IMR-90 (cell line): Measurements from ENCODE around the gene DUSP8. TPM values are rescaled to one million over a fixed set of nuclear protein-coding genes. Genes with fewer than 3 reads are reported as not detected.
"Not testable (repeated sequence)": the region's sequence is repeated elsewhere in the genome, so short reads cannot be mapped to it uniquely, and the experiment has no call there.

ENCODE experiments used
- ATAC-seq: fragments of 200-7000 bp; cut with Tn5 transposase; 2 replicates; pipeline ENCODE4 v1.9.1; 2020; ENCODE audit warnings: low read depth, mild to moderate bottlenecking, moderate library complexity
- BruUV-seq: library from RNA; stranded (reverse); fragments of 400-500 nt; replicated peaks from 2 replicates; lab custom pipeline; 2021; lab: Mats Ljungman, UMichigan
- CTCF ChIA-PET: fragments of 300-600 bp; formaldehyde crosslinking; extraction: SDS; loops from one replicate; lab custom pipeline; 2021; ENCODE audit warnings: antibody characterized with exemption; lab: Yijun Ruan, JAX
- POLR2A ChIA-PET: fragments of 300-600 bp; sonication (Branson Sonifier 250); formaldehyde crosslinking; loops from one replicate; lab custom pipeline; 2022; ENCODE audit warnings: antibody characterized with exemption; ENCODE audit not compliant: unreplicated experiment; lab: Charles Lee
- DNase-seq: peaks from one replicate; pipeline ENCODE4 v3.0.0; 2013
- H2AFZ ChIP-seq: replicated peaks from 2 replicates; pipeline ENCODE3; 2013; ENCODE audit warnings: low read length, mild to moderate bottlenecking; ENCODE audit not compliant: poor library complexity
- H2AK5ac ChIP-seq: 2 replicates; pipeline ENCODE4 v1.6.1; 2013; ENCODE audit warnings: low read depth, low read length, inconsistent platforms
- H2AK9ac ChIP-seq: replicated peaks from 2 replicates; pipeline ENCODE3; 2013; ENCODE audit warnings: mild to moderate bottlenecking, low read depth, low read length, moderate library complexity; ENCODE audit not compliant: poor library complexity
- H2BK120ac ChIP-seq: 2 replicates; pipeline ENCODE4 v1.6.1; 2013; ENCODE audit warnings: low read depth, low read length, inconsistent platforms
- H2BK15ac ChIP-seq: 3 replicates; pipeline ENCODE4 v1.6.1; 2013; ENCODE audit warnings: low read depth, low read length, inconsistent platforms
- H2BK20ac ChIP-seq: 2 replicates; pipeline ENCODE4 v1.6.1; 2013; ENCODE audit warnings: low read depth, mild to moderate bottlenecking, inconsistent platforms, low read length, moderate library complexity
- H2BK5ac ChIP-seq: 2 replicates; pipeline ENCODE4 v1.6.1; 2013; ENCODE audit warnings: mild to moderate bottlenecking, low read depth, low read length, inconsistent platforms; ENCODE audit not compliant: poor library complexity, severe bottlenecking
- H3K14ac ChIP-seq: replicated peaks from 2 replicates; pipeline ENCODE4 v1.6.1; 2013; ENCODE audit warnings: low read depth, low read length, inconsistent platforms
- H3K18ac ChIP-seq: 2 replicates; pipeline ENCODE4 v1.6.1; 2013; ENCODE audit warnings: low read depth, low read length, control low read depth
- H3K23ac ChIP-seq: 2 replicates; pipeline ENCODE4 v1.6.1; 2013; ENCODE audit warnings: low read depth, low read length, inconsistent platforms
- H3K27ac ChIP-seq: 2 replicates; pipeline ENCODE4 v1.5.1; 2013; ENCODE audit warnings: mild to moderate bottlenecking, control low read depth, low read length; ENCODE audit not compliant: insufficient read depth
- H3K27me3 ChIP-seq: 2 replicates; pipeline ENCODE4 v1.6.1; 2013; ENCODE audit warnings: low read length; ENCODE audit not compliant: control insufficient read depth, insufficient read depth
- H3K36me3 ChIP-seq: 2 replicates; pipeline ENCODE4 v1.6.1; 2013; ENCODE audit warnings: low read length, mixed read lengths; ENCODE audit not compliant: control insufficient read depth, insufficient read depth
- H3K4ac ChIP-seq: 2 replicates; pipeline ENCODE4 v1.6.1; 2013; ENCODE audit warnings: low read depth, low read length, inconsistent platforms
- H3K4me1 ChIP-seq: 2 replicates; pipeline ENCODE4 v1.6.1; 2013; ENCODE audit warnings: low read length, mixed read lengths; ENCODE audit not compliant: control insufficient read depth, insufficient read depth
- H3K4me2 ChIP-seq: 2 replicates; pipeline ENCODE4 v1.6.1; 2013; ENCODE audit warnings: low read depth, mild to moderate bottlenecking, control low read depth, low read length, moderate library complexity
- H3K4me3 ChIP-seq: 2 replicates; pipeline ENCODE4 v1.5.1; 2013; ENCODE audit warnings: low read depth, mild to moderate bottlenecking, control low read depth, low read length, moderate library complexity; ENCODE audit not compliant: insufficient read depth
- H3K56ac ChIP-seq: 2 replicates; pipeline ENCODE4 v1.6.1; 2013; ENCODE audit warnings: low read length, inconsistent platforms; ENCODE audit not compliant: insufficient read depth; ENCODE audit errors: extremely low read depth
- H3K79me1 ChIP-seq, 2 experiments: 2 replicates each; pipeline ENCODE4 v1.6.1; 2013; ENCODE audit warnings: low read length in 2 of 2, inconsistent platforms in 1 of 2, low read depth in 1 of 2
- H3K9ac ChIP-seq: 2 replicates; pipeline ENCODE4 v1.6.1; 2013; ENCODE audit warnings: low read depth, low read length, control low read depth
- H3K9me1 ChIP-seq: 2 replicates; pipeline ENCODE4 v1.6.1; 2013; ENCODE audit warnings: low read length, inconsistent platforms; ENCODE audit not compliant: insufficient read depth
- H3K9me3 ChIP-seq: 2 replicates; pipeline ENCODE4 v1.6.1; 2013; ENCODE audit warnings: low read length; ENCODE audit not compliant: control insufficient read depth, insufficient read depth
- H4K20me1 ChIP-seq: 2 replicates; pipeline ENCODE4 v1.6.1; 2013; ENCODE audit warnings: low read length, inconsistent platforms; ENCODE audit not compliant: insufficient read depth
- H4K5ac ChIP-seq: 2 replicates; pipeline ENCODE4 v1.6.1; 2013; ENCODE audit warnings: mild to moderate bottlenecking, low read depth, low read length, control low read depth
- H4K8ac ChIP-seq, 2 experiments: 2 replicates each; pipeline ENCODE4 v1.6.1; 2013; ENCODE audit warnings: low read depth in 2 of 2, low read length in 2 of 2, control low read depth in 1 of 2, inconsistent platforms in 1 of 2
- H4K91ac ChIP-seq: 2 replicates; pipeline ENCODE4 v1.6.1; 2013; ENCODE audit warnings: low read depth, low read length, inconsistent platforms; ENCODE audit not compliant: insufficient read depth
- MAFK ChIP-seq: IDR thresholded peaks from 2 replicates; pipeline ENCODE4 v1.6.1; 2012; ENCODE audit warnings: low read depth, low read length, improper control_type of control experiment
- WGBS, 2 experiments: methylation state at CpG; one replicate each; pipeline versions ENCODE4 v1.1.5 to v1.1.7; 2013; ENCODE audit warnings: missing lambda C conversion rate in 2 of 2; ENCODE audit not compliant: insufficient read length in 1 of 2; ENCODE audit errors: extremely low coverage in 2 of 2; 5-methylcytosine and 5-hydroxymethylcytosine counted together
- dilution Hi-C: fragments of 300-500 bp; cut with HindIII; formaldehyde crosslinking; loops from one replicate; pipeline ENCODE4 v1.14.3; 2018; ENCODE audit warnings: low sequenced_read_pairs; ENCODE audit not compliant: unreplicated experiment
- in situ Hi-C: fragments of 300-500 bp; cut with MboI; formaldehyde crosslinking; loops from 3 replicates; pipeline ENCODE4 v1.14.3; 2019; ENCODE audit warnings: low sequenced_read_pairs, inconsistent platforms, mixed read lengths
- intact Hi-C: fragments of 100-400 bp; cut with micrococcal nuclease; formaldehyde crosslinking; loops from 2 replicates; pipeline ENCODE4 v1.10.0; 2022
- polyA plus RNA-seq, 3 experiments: library from polyadenylated mRNA; depleted of rRNA; stranded (reverse); fragments of >200 nt; gene quantifications; 2 replicates each; pipeline ENCODE4 v1.2.3, GENCODE V29; 2012; ENCODE audit warnings: low replicate concordance in 1 of 3
- total RNA-seq: library from RNA; depleted of rRNA; stranded (reverse); fragments of >200 nt; gene quantifications from 2 replicates; pipeline ENCODE4 v1.2.3, GENCODE V29; 2012
- TF ChIP-seq, protein P1 (sequence below): conservative IDR thresholded peaks from 2 replicates; pipeline ENCODE4 v1.5.1; 2012; ENCODE audit warnings: mild to moderate bottlenecking, low read depth, low read length, improper control_type of control experiment

Gene DUSP8
- total and polyA plus RNA-seq, 2 of the 4 experiments (the other 2 are of a cell fraction): 0.72 to 4.2 TPM

- TF ChIP-seq, protein P1, sequence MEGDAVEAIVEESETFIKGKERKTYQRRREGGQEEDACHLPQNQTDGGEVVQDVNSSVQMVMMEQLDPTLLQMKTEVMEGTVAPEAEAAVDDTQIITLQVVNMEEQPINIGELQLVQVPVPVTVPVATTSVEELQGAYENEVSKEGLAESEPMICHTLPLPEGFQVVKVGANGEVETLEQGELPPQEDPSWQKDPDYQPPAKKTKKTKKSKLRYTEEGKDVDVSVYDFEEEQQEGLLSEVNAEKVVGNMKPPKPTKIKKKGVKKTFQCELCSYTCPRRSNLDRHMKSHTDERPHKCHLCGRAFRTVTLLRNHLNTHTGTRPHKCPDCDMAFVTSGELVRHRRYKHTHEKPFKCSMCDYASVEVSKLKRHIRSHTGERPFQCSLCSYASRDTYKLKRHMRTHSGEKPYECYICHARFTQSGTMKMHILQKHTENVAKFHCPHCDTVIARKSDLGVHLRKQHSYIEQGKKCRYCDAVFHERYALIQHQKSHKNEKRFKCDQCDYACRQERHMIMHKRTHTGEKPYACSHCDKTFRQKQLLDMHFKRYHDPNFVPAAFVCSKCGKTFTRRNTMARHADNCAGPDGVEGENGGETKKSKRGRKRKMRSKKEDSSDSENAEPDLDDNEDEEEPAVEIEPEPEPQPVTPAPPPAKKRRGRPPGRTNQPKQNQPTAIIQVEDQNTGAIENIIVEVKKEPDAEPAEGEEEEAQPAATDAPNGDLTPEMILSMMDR: no peak
- no peak for TF ChIP-seq MAFK
Measured at GRCh38 chr11:1513326-1514296, 58.5 kb downstream of the DUSP8 start (continued).

- H3K4ac ChIP-seq, ATAC-seq, H4K91ac ChIP-seq, intact Hi-C loops, H2AK9ac ChIP-seq, H2AK5ac ChIP-seq, H4K8ac ChIP-seq, H3K4me3 ChIP-seq, CTCF ChIA-PET, H3K18ac ChIP-seq, H3K9me3 ChIP-seq, H3K56ac ChIP-seq, H3K36me3 ChIP-seq, DNase-seq, POLR2A ChIA-PET, H4K5ac ChIP-seq, H2AFZ ChIP-seq, H3K23ac ChIP-seq, H3K9me1 ChIP-seq, H2BK20ac ChIP-seq, H3K27ac ChIP-seq, H3K4me2 ChIP-seq, H2BK120ac ChIP-seq, dilution Hi-C loops, H2BK15ac ChIP-seq, H3K27me3 ChIP-seq, H3K14ac ChIP-seq, H2BK5ac ChIP-seq, H3K9ac ChIP-seq, BruUV-seq: not testable (repeated sequence)
- H3K79me1 ChIP-seq: peaks cover 33 to 64% of the 10 kb centered on the region in 2 experiments
- in situ Hi-C loops: loop anchor here (25.0 kb wide), 1 partner anchor 300 kb away; the partner anchor contains the start of gene MUC5B
- WGBS, 2 experiments: 67% methylated on average over 1 of the region's 9 CpGs; no CpG with 5 or more reads in 1 of the 2 experiments
- H4K20me1 ChIP-seq: peaks cover 81% of the 10 kb centered on the region
- peaks cover 12% of the 10 kb centered on the region for H3K4me1 ChIP-seq
Measured at GRCh38 chr11:1512531-1513258, 59.4 kb downstream of the DUSP8 start.
